IMR-90 (cell line): ENCODE measurements around the gene UBXN11.

ENCODE experiments used
- BHLHE40 ChIP-seq: fragments of 150-350 bp; IDR thresholded peaks from 2 replicates; pipeline ENCODE4 v1.6.1; 2016; ENCODE audit warnings: mild to moderate bottlenecking, low read depth, low read length
- CHD1 ChIP-seq: IDR thresholded peaks from 2 replicates; pipeline ENCODE4 v1.6.1; 2012; ENCODE audit warnings: low read depth, low read length, improper control_type of control experiment
- FOS ChIP-seq: fragments of 150-350 bp; IDR thresholded peaks from 2 replicates; pipeline ENCODE4 v1.6.1; 2016; ENCODE audit warnings: low read depth, low read length
- MAZ ChIP-seq: IDR thresholded peaks from 2 replicates; pipeline ENCODE4 v1.6.1; 2012; ENCODE audit warnings: low read depth, mild to moderate bottlenecking, low read length, improper control_type of control experiment, moderate library complexity, borderline replicate concordance
- MXI1 ChIP-seq: IDR thresholded peaks from 2 replicates; pipeline ENCODE4 v1.6.1; 2012; ENCODE audit warnings: low read depth, mild to moderate bottlenecking, low read length, moderate library complexity, borderline replicate concordance
- POLR2A ChIP-seq: IDR thresholded peaks from 2 replicates; pipeline ENCODE4 v1.6.1; 2012; ENCODE audit warnings: mild to moderate bottlenecking, low read depth, low read length
- RAD21 ChIP-seq: IDR thresholded peaks from 2 replicates; pipeline ENCODE4 v1.6.1; 2012; ENCODE audit warnings: low read length, improper control_type of control experiment
- RCOR1 ChIP-seq: IDR thresholded peaks from 2 replicates; pipeline ENCODE4 v1.6.1; 2012; ENCODE audit warnings: mild to moderate bottlenecking, low read length, improper control_type of control experiment; ENCODE audit not compliant: insufficient replicate concordance
- RFX5 ChIP-seq: IDR thresholded peaks from 2 replicates; pipeline ENCODE4 v1.8.0; 2012; ENCODE audit warnings: low read depth, mild to moderate bottlenecking, low read length, moderate library complexity
- SMC3 ChIP-seq: fragments of 150-350 bp; IDR thresholded peaks from 2 replicates; pipeline ENCODE4 v1.6.1; 2016; ENCODE audit warnings: low read depth, mild to moderate bottlenecking, antibody characterized with exemption, low read length, moderate library complexity
- TF ChIP-seq, protein P1 (sequence below): conservative IDR thresholded peaks from 2 replicates; pipeline ENCODE4 v1.5.1; 2012; ENCODE audit warnings: mild to moderate bottlenecking, low read depth, low read length, improper control_type of control experiment
- TF ChIP-seq, protein P2 (sequence below): fragments of 150-350 bp; IDR thresholded peaks from 2 replicates; pipeline ENCODE4 v1.6.1; 2016; ENCODE audit warnings: low read depth, mild to moderate bottlenecking, low read length, moderate library complexity, borderline replicate concordance
- TF ChIP-seq, protein P3 (sequence below): fragments of 150-350 bp; IDR thresholded peaks from 2 replicates; pipeline ENCODE4 v1.6.1; 2017; ENCODE audit warnings: mild to moderate bottlenecking, antibody characterized with exemption, low read length, low read depth

DNA sequence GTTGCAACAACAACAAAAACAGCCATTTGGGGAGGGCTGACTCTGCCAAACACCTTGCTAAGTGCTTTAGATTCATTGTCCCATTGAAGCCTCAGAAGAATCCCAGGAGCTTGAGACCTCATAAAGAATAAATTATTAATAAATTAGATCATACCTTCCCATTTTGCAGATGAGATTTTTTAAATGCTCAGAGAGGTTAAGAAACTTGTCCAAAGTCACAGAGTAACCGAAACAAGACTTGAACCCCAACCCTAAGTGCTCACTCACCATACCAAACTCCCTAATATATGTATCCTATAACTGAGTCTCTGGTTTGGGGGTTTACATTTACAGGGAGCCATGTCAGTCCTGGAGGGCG is 43.9 kb upstream of the UBXN11 start:
- TF ChIP-seq BHLHE40 (no peak), CHD1 (no peak), MXI1 (no peak), POLR2A (no peak), RAD21 (no peak), RFX5 (no peak), SMC3 (no peak), RCOR1 (no peak), FOS (no peak), MAZ (no peak)
- TF ChIP-seq, protein P1, sequence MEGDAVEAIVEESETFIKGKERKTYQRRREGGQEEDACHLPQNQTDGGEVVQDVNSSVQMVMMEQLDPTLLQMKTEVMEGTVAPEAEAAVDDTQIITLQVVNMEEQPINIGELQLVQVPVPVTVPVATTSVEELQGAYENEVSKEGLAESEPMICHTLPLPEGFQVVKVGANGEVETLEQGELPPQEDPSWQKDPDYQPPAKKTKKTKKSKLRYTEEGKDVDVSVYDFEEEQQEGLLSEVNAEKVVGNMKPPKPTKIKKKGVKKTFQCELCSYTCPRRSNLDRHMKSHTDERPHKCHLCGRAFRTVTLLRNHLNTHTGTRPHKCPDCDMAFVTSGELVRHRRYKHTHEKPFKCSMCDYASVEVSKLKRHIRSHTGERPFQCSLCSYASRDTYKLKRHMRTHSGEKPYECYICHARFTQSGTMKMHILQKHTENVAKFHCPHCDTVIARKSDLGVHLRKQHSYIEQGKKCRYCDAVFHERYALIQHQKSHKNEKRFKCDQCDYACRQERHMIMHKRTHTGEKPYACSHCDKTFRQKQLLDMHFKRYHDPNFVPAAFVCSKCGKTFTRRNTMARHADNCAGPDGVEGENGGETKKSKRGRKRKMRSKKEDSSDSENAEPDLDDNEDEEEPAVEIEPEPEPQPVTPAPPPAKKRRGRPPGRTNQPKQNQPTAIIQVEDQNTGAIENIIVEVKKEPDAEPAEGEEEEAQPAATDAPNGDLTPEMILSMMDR, result no peak
- TF ChIP-seq, protein P2, sequence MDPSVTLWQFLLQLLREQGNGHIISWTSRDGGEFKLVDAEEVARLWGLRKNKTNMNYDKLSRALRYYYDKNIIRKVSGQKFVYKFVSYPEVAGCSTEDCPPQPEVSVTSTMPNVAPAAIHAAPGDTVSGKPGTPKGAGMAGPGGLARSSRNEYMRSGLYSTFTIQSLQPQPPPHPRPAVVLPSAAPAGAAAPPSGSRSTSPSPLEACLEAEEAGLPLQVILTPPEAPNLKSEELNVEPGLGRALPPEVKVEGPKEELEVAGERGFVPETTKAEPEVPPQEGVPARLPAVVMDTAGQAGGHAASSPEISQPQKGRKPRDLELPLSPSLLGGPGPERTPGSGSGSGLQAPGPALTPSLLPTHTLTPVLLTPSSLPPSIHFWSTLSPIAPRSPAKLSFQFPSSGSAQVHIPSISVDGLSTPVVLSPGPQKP, result no peak
- TF ChIP-seq, protein P3, sequence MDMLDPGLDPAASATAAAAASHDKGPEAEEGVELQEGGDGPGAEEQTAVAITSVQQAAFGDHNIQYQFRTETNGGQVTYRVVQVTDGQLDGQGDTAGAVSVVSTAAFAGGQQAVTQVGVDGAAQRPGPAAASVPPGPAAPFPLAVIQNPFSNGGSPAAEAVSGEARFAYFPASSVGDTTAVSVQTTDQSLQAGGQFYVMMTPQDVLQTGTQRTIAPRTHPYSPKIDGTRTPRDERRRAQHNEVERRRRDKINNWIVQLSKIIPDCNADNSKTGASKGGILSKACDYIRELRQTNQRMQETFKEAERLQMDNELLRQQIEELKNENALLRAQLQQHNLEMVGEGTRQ, result no peak
